DMS79 (cell line): Measurements from ENCODE around the gene ARHGEF38.

Experiments used
- DNase-seq: peaks from one replicate; lab custom pipeline; 2025; lab: John Stamatoyannopoulos, UW

ARHGEF38 gene

DNA sequence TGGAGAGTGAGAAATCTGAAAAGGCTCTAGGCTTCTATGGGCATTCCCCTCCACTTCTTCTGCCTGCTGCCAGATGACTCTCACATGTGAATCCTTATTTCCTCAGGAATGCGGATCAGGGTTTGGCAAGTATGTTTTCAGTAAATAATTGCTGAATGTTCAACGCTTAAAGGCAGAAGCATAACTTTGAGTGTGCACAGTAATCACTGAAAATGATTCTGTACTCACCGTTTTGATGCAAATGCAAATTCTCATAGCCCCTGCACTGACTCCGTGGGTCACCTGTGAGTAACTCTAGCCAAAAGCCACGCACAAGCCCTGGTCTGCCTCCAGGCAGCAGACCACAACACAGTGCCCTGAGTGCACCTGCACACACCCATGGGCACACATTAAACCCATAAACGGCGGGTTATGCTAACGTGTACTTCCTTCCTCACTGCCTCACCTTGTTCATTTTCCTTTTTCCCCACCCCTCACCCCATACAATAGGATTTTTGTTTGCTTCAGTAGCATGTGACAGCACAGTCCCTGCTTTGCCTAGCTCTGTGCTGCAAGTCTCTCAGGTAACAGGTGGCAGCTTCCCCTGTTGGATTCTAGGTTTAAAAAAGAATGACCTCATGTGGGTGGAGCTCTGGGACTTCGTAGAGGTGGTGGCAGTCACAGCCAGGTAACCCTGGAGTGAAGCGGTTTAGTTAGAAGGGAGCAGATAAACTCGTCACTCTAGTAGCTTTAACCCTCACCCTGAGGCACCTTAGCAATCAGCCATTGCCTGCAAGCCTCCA is at the start of gene ARHGEF38:
ARHGEF38 (plus strand) TSS at position 656 of the 782 bp plus-strand sequence. CDS start 146 bp downstream, outside the sequence.
- no peak for DNase-seq

DNA sequence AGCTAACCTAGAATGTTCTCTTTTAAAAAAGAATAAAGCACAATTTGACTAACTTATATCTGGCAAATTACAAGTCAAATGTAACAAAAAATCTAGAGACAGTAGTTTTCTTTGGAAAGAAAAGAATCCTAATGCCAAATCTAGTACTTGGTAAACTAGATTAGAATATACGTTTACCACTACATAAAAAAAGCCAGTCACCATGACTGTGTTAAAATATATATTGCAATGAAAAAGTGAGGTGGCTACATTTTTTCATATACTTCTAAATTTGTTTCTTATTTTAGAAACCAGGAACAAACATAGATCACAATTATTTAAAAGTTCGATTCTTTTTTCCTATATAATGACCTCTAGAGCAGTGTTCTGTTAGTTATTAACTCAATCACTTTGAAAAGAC is 48.9 kb upstream of the ARHGEF38 start:
- DNase-seq, result no peak

GRCh38 chr4:105504744-105505143 is 47.7 kb upstream of the ARHGEF38 start:
- no peak for DNase-seq

DNA sequence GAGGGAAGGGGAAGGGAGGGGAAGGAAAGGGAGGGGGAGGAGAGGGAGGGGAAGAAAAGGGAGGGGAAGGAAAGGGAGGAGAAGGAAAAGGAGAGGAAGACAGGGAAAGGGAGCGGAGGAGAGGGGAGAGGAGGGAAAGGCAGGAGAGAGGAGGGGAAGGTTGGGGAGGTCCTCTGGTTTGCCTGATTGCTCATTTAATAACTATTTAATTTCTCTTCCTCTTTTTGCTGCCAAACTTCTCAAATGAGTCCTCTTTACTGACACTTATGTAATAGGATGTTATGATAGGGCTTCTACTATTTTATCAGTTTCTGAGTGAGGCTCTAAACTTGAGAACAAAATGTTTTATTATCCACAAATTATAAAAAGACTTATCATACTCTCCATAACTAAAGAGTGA is 43.1 kb upstream of the ARHGEF38 start:
- DNase-seq, result no peak

DNA sequence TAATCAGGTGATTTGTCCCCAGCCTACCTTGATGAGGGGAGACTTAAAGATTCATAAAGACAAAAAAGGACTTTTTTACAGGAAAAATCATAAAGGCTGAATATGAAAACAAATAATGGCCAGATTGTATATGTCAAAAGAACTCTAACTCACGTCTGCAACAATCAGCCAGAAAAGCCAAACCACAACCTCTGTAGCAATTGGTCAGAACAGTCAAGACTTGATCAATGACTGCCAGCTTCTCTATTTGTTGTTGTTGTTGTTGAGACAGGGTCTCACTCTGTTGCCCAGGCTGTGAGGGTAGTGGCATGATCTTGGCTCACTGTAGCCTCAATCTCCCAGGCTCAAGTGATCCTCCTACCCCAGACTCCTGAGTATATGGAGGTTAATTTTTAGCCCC is 42.7 kb upstream of the ARHGEF38 start:
- DNase-seq, result no peak

GRCh38 chr4:105510245-105510644 is 42.2 kb upstream of the ARHGEF38 start:
- no peak for DNase-seq

GRCh38 chr4:105520819-105521790 is 31.3 kb upstream of the ARHGEF38 start:
- DNase-seq, result no peak

DNA sequence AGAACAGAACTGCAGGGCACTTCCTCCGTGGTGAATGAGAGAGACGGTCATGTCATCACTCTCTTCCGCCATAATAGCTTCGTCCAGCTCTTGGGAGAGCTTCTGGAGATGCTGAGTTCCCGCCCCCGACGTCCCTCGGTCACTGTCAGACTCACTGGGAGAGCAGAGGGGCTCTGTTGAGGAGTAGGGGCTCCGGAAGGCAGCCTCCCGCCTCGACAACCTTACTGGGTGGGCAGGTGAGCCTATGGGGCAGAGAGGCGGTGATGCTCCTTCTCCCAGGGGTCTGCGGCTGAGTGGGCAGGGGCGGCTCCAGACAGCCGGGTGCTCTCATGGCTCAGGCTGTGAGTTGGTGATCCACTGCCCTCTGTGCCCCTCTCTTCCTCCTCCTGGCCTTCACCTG is 25.8 kb upstream of the ARHGEF38 start:
- no peak for DNase-seq

GRCh38 chr4:105527081-105527480 is 25.3 kb upstream of the ARHGEF38 start:
- DNase-seq, result no peak

DNA sequence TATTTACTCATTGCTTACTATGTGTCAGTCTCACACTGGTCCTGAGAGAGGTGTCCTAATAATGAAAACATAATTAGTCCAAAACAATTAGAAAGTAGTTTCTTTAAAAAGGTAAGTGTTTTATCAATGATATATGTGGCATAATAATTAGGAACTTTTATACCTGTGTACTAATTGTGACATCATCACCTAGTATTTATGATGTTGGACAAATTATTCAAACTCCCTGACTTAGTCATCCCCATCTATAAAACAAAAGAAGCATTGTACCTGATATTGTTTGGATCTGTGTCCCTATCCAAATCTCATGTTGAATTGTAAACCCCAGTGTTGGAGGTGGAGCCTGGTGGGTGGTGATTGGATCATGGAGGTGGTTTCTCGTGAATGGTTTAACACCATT is 15.8 kb upstream of the ARHGEF38 start:
- no peak for DNase-seq

- DNase-seq, result no peak
Observed at GRCh38 chr4:105541420-105541819, 11.0 kb upstream of the ARHGEF38 start.

DNA sequence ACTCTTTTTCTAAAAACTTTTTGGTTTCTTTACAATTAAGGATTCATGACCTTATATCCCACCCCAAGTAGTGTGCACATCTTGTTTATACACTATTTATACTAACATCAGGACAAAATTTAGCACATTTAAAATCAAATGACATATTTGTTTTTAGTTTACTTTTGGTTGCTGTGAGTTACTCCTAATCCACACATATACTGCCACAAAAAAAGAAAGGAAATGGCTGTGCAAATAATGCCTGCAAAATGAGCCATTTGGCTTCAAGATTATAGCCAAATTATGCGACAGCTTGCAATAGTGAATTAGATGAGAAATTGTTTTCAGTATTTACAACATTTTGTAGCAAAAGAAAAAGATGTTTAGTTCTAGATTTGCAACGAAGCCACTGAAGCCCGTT is 10.4 kb upstream of the ARHGEF38 start:
- no peak for DNase-seq

DNA sequence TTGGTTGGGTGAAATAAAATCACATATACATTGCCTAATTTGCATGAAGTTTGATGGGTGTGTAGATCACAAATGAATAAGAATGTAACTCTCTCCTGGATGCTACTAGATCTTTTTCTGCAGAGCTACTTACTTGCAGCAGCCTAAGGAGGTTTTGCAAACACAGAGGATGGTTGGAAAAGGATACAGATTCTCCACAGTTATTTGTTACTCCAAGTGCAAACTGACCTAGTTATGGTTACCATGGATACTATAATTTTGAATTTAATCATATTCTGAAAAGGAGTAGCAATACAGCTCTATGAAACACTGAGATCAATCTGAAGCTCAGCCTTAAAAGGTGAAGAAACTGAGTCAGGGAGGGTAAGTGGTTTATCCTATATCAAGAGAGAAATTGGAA is 9.1 kb upstream of the ARHGEF38 start:
- no peak for DNase-seq

GRCh38 chr4:105543881-105544280 is 8.5 kb upstream of the ARHGEF38 start:
- no peak for DNase-seq

GRCh38 chr4:105544520-105545286 is 7.7 kb upstream of the ARHGEF38 start:
- DNase-seq, result no peak

- no peak for DNase-seq
Observed at GRCh38 chr4:105546086-105546485, 6.3 kb upstream of the ARHGEF38 start.

- no peak for DNase-seq
Observed at GRCh38 chr4:105547769-105548168, 4.7 kb upstream of the ARHGEF38 start.

GRCh38 chr4:105548483-105548882 is 3.9 kb upstream of the ARHGEF38 start:
- DNase-seq, result no peak

DNA sequence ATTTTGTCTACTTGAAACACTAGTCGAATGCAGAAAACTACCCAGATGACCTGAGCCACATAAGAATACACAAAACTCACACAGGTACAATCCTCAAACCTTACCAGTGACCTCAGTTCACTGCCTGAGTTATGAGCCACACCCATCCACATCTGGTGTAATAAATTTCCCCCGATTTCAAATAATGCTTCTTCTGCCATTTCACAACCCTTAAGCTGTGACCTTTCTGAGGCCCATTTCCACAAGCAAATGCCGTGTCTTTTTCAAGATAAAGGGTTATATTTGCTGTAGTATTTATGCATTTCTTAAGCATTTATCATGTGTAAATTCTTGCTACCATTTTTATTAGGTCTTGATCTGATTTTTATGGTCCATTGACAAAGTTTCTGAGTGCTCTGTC is 1.8 kb upstream of the ARHGEF38 start:
- no peak for DNase-seq

- no peak for DNase-seq
Observed at GRCh38 chr4:105555409-105555808, 3.0 kb downstream of the ARHGEF38 start.

GRCh38 chr4:105556206-105556605 is 3.8 kb downstream of the ARHGEF38 start:
- DNase-seq, result no peak

DNA sequence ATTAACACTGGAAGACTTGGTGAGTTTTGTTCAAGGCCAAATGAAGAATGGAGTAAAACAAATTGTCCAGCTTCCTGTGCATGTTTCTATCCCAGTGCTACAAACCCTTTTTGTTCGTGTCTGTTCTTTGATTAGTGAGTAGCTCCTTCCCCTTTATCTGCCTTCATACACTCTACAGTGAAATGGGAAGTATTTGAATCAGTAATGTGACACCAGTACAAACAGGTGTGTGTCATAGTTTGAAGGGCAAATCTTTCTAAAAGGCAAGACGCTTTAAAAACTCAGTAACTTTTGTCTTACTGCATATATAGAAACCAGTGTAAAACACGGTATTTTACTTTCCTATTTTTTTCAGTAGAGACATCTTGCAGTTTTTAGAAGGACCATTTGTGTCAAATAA is 5.9 kb downstream of the ARHGEF38 start:
- DNase-seq, result no peak
